Colonic mucosa (tissue), 4 donors: ENCODE measurements around the gene WWOX. TPM values are rescaled to one million over a fixed set of nuclear protein-coding genes. Genes with fewer than 3 reads are reported as not detected.

Source experiments
- DNase-seq: peaks from one replicate; pipeline ENCODE4 v3.0.0-alpha.2; 2020
- H3K27ac ChIP-seq: fragments of 200-600 bp; one replicate; pipeline ENCODE4 v1.8.0; 2021
- H3K27me3 ChIP-seq: fragments of 200-600 bp; one replicate; pipeline ENCODE4 v1.8.0; 2021
- H3K36me3 ChIP-seq: fragments of 200-600 bp; one replicate; pipeline ENCODE4 v1.8.0; 2021
- H3K4me1 ChIP-seq: fragments of 200-600 bp; one replicate; pipeline ENCODE4 v1.8.0; 2021; ENCODE audit warnings: mild to moderate bottlenecking
- H3K4me3 ChIP-seq: fragments of 200-600 bp; one replicate; pipeline ENCODE4 v1.8.0; 2021
- H3K9ac ChIP-seq, 2 donors: one replicate each; pipeline ENCODE4 v1.7.0; 2013; ENCODE audit warnings: control low read depth in 2 of 2, low read depth in 2 of 2, low read length in 2 of 2
- H3K9me3 ChIP-seq: fragments of 200-600 bp; one replicate; pipeline ENCODE4 v1.8.0; 2021
- intact Hi-C: fragments of 100-400 bp; cut with DNase I; formaldehyde crosslinking; loops from one replicate; pipeline ENCODE4 v1.14.1; 2022
- total RNA-seq, 2 donors: library from RNA; stranded (reverse); fragmentation: NEBNext Ultra II Directional in 1 of 2; extraction: Animal tissue kit (Norgen Biotek cat#: 25700) in 1 of 2; gene quantifications; one replicate each; pipeline ENCODE4 v1.2.1, GENCODE V29; 2021
- TF ChIP-seq, protein P1 (sequence below): fragments of 200-600 bp; IDR thresholded peaks from one replicate; pipeline ENCODE4 v1.8.0; 2022; ENCODE audit warnings: antibody characterized with exemption, mild to moderate bottlenecking
- donor health status: healthy.
- donor health status: DM: no; HTN: no; CAD: no.
- donor health status: DM: no; HTN: no; CAD: no.

WWOX gene
- total RNA-seq, 2 donors from 2014 or later, result 7.2 to 11.0 TPM

- no peak overlapping the region for H3K27ac ChIP-seq
- H3K4me3 ChIP-seq, result no peak overlapping the region
- H3K9me3 ChIP-seq, result no peaks in the 10 kb centered on the region
- intact Hi-C loops, result no loop called here
- H3K9ac ChIP-seq, result no peak overlapping the region
- no peaks in the 10 kb centered on the region for H3K36me3 ChIP-seq
- TF ChIP-seq, protein P1, sequence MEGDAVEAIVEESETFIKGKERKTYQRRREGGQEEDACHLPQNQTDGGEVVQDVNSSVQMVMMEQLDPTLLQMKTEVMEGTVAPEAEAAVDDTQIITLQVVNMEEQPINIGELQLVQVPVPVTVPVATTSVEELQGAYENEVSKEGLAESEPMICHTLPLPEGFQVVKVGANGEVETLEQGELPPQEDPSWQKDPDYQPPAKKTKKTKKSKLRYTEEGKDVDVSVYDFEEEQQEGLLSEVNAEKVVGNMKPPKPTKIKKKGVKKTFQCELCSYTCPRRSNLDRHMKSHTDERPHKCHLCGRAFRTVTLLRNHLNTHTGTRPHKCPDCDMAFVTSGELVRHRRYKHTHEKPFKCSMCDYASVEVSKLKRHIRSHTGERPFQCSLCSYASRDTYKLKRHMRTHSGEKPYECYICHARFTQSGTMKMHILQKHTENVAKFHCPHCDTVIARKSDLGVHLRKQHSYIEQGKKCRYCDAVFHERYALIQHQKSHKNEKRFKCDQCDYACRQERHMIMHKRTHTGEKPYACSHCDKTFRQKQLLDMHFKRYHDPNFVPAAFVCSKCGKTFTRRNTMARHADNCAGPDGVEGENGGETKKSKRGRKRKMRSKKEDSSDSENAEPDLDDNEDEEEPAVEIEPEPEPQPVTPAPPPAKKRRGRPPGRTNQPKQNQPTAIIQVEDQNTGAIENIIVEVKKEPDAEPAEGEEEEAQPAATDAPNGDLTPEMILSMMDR, result no peak
- H3K4me1 ChIP-seq, result no peaks in the 10 kb centered on the region
- no peaks in the 10 kb centered on the region for H3K27me3 ChIP-seq
- DNase-seq, result no peak
These were observed 575.9 kb downstream of the WWOX start for GRCh38 chr16:78675312-78675711.

GRCh38 chr16:78675951-78676792 lies 576.7 kb downstream of the WWOX start:
- Histone ChIP-seq H3K9me3 (no peaks in the 10 kb centered on the region), H3K4me1 (no peaks in the 10 kb centered on the region), H3K4me3 (no peak overlapping the region), H3K27ac (no peak overlapping the region), H3K36me3 (no peaks in the 10 kb centered on the region), H3K9ac (no peak overlapping the region), H3K27me3 (no peaks in the 10 kb centered on the region)
- TF ChIP-seq, protein P1, result no peak
- intact Hi-C loops, result no loop called here
- no peak for DNase-seq

DNA sequence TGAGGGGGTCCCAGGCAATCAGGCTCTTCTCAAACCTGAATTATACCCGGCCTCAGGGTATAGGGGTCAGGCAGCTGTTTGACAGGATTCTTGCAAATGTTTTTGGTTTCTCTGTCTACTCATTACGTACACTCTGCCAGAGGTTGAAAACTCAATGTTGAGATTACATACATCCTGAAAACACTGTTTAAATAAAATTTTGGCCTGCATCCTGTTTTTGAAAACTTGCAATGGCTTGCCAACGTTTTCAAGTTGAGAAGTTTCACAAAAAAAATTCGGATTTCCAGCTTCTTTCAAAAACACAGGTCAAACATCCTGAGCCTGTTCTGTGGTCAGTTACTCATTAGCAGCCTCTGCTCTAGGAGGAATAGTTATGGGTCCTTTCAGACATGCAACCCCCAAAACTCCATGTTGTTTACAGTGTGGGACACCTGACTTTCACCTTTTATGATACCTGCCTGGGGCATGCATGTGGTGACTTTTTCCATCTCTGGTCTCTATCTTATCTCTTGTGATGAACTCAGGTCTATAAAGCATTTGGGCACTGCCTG lies 577.8 kb downstream of the WWOX start:
- Histone ChIP-seq H3K4me3 (no peak overlapping the region), H3K9ac (no peak overlapping the region)

GRCh38 chr16:78679546-78679945 lies 580.1 kb downstream of the WWOX start:
- H3K4me1 ChIP-seq, result no peaks in the 10 kb centered on the region
- no peak overlapping the region for H3K4me3 ChIP-seq
- H3K36me3 ChIP-seq, result no peaks in the 10 kb centered on the region
- no peaks in the 10 kb centered on the region for H3K9me3 ChIP-seq
- no peak overlapping the region for H3K27ac ChIP-seq
- no peak overlapping the region for H3K9ac ChIP-seq
- TF ChIP-seq, protein P1, result no peak
- no peaks in the 10 kb centered on the region for H3K27me3 ChIP-seq
- no peak for DNase-seq
- intact Hi-C loops, result no loop called here

More for the DNA sequence above, 577.8 kb downstream of the WWOX start:
- H3K4me1 ChIP-seq, result no peaks in the 10 kb centered on the region
- H3K36me3 ChIP-seq, result no peaks in the 10 kb centered on the region
- no peaks in the 10 kb centered on the region for H3K9me3 ChIP-seq
- H3K27ac ChIP-seq, result no peak overlapping the region
- intact Hi-C loops, result no loop called here
- DNase-seq, result no peak
- TF ChIP-seq, protein P1, result no peak
- no peaks in the 10 kb centered on the region for H3K27me3 ChIP-seq

GRCh38 chr16:78681743-78682142 lies 582.3 kb downstream of the WWOX start:
- intact Hi-C loops, result no loop called here
- Histone ChIP-seq H3K4me1 (no peaks in the 10 kb centered on the region), H3K27ac (no peak overlapping the region)

More at GRCh38 chr16:78681743-78682142, 582.3 kb downstream of the WWOX start:
- TF ChIP-seq, protein P1, result no peak
- Histone ChIP-seq H3K9ac (no peak overlapping the region), H3K27me3 (no peaks in the 10 kb centered on the region), H3K4me3 (no peak overlapping the region), H3K9me3 (no peaks in the 10 kb centered on the region), H3K36me3 (no peaks in the 10 kb centered on the region)
- no peak for DNase-seq
